ENCODE results near the gene RACGAP1.

The RACGAP1 gene, protein sequence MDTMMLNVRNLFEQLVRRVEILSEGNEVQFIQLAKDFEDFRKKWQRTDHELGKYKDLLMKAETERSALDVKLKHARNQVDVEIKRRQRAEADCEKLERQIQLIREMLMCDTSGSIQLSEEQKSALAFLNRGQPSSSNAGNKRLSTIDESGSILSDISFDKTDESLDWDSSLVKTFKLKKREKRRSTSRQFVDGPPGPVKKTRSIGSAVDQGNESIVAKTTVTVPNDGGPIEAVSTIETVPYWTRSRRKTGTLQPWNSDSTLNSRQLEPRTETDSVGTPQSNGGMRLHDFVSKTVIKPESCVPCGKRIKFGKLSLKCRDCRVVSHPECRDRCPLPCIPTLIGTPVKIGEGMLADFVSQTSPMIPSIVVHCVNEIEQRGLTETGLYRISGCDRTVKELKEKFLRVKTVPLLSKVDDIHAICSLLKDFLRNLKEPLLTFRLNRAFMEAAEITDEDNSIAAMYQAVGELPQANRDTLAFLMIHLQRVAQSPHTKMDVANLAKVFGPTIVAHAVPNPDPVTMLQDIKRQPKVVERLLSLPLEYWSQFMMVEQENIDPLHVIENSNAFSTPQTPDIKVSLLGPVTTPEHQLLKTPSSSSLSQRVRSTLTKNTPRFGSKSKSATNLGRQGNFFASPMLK

GRCh38 chr12:50025187-50026059 lies at the start of gene RACGAP1:
TSS of gene RACGAP1 (minus strand) at chr12:50025494. CDS start at chr12:50016715, 8,779 bp downstream.
- peak within 1 kb of the TSS; percentile 74 to 96 for H3K4me3 ChIP-seq (ENCODE audit: low read depth in 1 of 2, low read length in 2 of 2)
- H3K27me3 ChIP-seq (ENCODE audit: control insufficient read depth in 1 of 2, insufficient read depth in 2 of 2, low read length in 2 of 2): no peaks in the 10 kb centered on the region
- H3K9ac ChIP-seq (ENCODE audit: low read depth in 1 of 2, low read length in 2 of 2): peak within 1 kb of the TSS; percentile 69 to 85
- H3K36me3 ChIP-seq (ENCODE audit: control insufficient read depth in 1 of 2, insufficient read depth in 2 of 2, low read length in 2 of 2): no peaks in the 10 kb centered on the region
- peaks cover 6 to 9% of the 10 kb centered on the region in 2 donors for H3K4me1 ChIP-seq (ENCODE audit: control insufficient read depth in 1 of 2, insufficient read depth in 2 of 2, low read length in 2 of 2)
- no peak within 1 kb of the TSS for H3K27ac ChIP-seq (ENCODE audit: low read depth, low read length)
- H3K9me3 ChIP-seq (ENCODE audit: control insufficient read depth in 1 of 2, low read length in 2 of 2): no peaks in the 10 kb centered on the region

DNA sequence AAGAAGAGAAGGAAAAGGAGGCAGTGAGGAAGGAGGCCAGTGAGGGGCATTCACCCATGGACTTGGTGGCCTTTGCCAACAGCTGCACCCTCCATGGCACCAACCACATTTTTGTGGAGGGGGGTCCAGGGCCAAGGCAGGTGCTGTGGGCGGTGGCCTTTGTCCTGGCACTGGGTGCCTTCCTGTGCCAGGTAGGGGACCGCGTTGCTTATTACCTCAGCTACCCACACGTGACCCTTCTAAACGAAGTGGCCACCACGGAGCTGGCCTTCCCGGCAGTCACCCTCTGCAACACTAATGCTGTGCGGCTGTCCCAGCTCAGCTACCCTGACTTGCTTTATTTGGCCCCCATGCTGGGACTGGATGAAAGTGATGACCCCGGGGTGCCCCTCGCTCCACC lies 48.4 kb upstream of the RACGAP1 start:
- no peak overlapping the region for H3K27ac ChIP-seq (ENCODE audit: low read depth, low read length)
- H3K9me3 ChIP-seq (ENCODE audit: control insufficient read depth in 1 of 2, low read length in 2 of 2): no peaks in the 10 kb centered on the region
- no peaks in the 10 kb centered on the region for H3K36me3 ChIP-seq (ENCODE audit: control insufficient read depth in 1 of 2, insufficient read depth in 2 of 2, low read length in 2 of 2)
- no peak overlapping the region for H3K4me3 ChIP-seq (ENCODE audit: low read depth in 1 of 2, low read length in 2 of 2)
- peaks cover 11% of the 10 kb centered on the region in 2 donors for H3K4me1 ChIP-seq (ENCODE audit: control insufficient read depth in 1 of 2, insufficient read depth in 2 of 2, low read length in 2 of 2)
- no peaks in the 10 kb centered on the region for H3K27me3 ChIP-seq (ENCODE audit: control insufficient read depth in 1 of 2, insufficient read depth in 2 of 2, low read length in 2 of 2)
- H3K9ac ChIP-seq (ENCODE audit: low read depth in 1 of 2, low read length in 2 of 2): no peak overlapping the region

GRCh38 chr12:50073206-50073605 lies 47.9 kb upstream of the RACGAP1 start:
- H3K4me3 ChIP-seq (ENCODE audit: low read depth in 1 of 2, low read length in 2 of 2): no peak overlapping the region
- H3K4me1 ChIP-seq (ENCODE audit: control insufficient read depth in 1 of 2, insufficient read depth in 2 of 2, low read length in 2 of 2): peaks cover 11% of the 10 kb centered on the region in 2 donors
- H3K9ac ChIP-seq (ENCODE audit: low read depth in 1 of 2, low read length in 2 of 2): no peak overlapping the region
- H3K36me3 ChIP-seq (ENCODE audit: control insufficient read depth in 1 of 2, insufficient read depth in 2 of 2, low read length in 2 of 2): no peaks in the 10 kb centered on the region
- no peaks in the 10 kb centered on the region for H3K27me3 ChIP-seq (ENCODE audit: control insufficient read depth in 1 of 2, insufficient read depth in 2 of 2, low read length in 2 of 2)
- H3K9me3 ChIP-seq (ENCODE audit: control insufficient read depth in 1 of 2, low read length in 2 of 2): no peaks in the 10 kb centered on the region
- no peak overlapping the region for H3K27ac ChIP-seq (ENCODE audit: low read depth, low read length)

DNA sequence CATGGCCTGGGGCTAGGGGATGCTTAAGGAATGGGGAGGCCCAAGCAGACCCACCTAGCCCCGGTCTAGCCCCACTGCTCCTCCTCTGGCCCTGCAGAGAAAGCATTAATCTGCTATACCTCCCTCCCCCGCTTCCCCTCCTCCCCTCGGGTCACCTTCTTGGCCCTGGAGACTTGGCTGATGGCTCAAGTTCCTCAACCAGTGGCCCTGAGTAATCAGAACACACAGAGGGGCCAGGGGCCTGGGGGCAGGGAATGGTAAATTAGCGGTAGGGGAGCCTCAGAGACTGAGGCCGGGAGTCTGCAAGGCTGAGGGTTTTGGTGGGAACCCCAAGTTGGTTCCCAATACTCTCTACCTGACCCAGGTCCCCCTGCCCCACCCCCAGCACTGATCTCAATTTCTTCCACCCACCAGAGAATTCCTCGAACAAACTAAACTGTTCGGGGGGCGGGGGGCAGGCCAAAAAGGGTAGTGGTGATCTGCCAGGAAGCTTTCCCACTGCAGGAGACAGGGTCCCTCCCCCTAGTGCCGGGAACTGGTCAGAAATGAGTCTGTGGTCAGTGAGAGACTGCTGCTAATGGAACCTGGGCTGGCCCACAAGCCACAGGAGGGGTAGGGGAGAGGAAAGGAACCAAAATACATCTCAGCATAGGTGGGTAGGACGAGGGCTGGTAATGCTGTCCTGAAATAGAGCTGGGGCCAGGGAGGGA lies 47.1 kb upstream of the RACGAP1 start:
- H3K9ac ChIP-seq (ENCODE audit: low read depth in 1 of 2, low read length in 2 of 2): no peak overlapping the region

GRCh38 chr12:50070314-50071060 lies 45.2 kb upstream of the RACGAP1 start:
- H3K27ac ChIP-seq (ENCODE audit: low read depth, low read length): no peak overlapping the region
- H3K9ac ChIP-seq (ENCODE audit: low read depth in 1 of 2, low read length in 2 of 2): peak overlapping the region in 1 of 2 donors; percentile 36
- peaks cover 7 to 8% of the 10 kb centered on the region in 2 donors for H3K4me1 ChIP-seq (ENCODE audit: control insufficient read depth in 1 of 2, insufficient read depth in 2 of 2, low read length in 2 of 2)
- H3K4me3 ChIP-seq (ENCODE audit: low read depth in 1 of 2, low read length in 2 of 2): peak overlapping the region in 1 of 2 donors; percentile 25
- H3K9me3 ChIP-seq (ENCODE audit: control insufficient read depth in 1 of 2, low read length in 2 of 2): no peaks in the 10 kb centered on the region
- H3K36me3 ChIP-seq (ENCODE audit: control insufficient read depth in 1 of 2, insufficient read depth in 2 of 2, low read length in 2 of 2): no peaks in the 10 kb centered on the region
- H3K27me3 ChIP-seq (ENCODE audit: control insufficient read depth in 1 of 2, insufficient read depth in 2 of 2, low read length in 2 of 2): no peaks in the 10 kb centered on the region

More for the DNA sequence above, 47.1 kb upstream of the RACGAP1 start:
- no peaks in the 10 kb centered on the region for H3K27me3 ChIP-seq (ENCODE audit: control insufficient read depth in 1 of 2, insufficient read depth in 2 of 2, low read length in 2 of 2)
- H3K9me3 ChIP-seq (ENCODE audit: control insufficient read depth in 1 of 2, low read length in 2 of 2): no peaks in the 10 kb centered on the region
- peaks cover 11% of the 10 kb centered on the region in 2 donors for H3K4me1 ChIP-seq (ENCODE audit: control insufficient read depth in 1 of 2, insufficient read depth in 2 of 2, low read length in 2 of 2)
- no peaks in the 10 kb centered on the region for H3K36me3 ChIP-seq (ENCODE audit: control insufficient read depth in 1 of 2, insufficient read depth in 2 of 2, low read length in 2 of 2)
- H3K27ac ChIP-seq (ENCODE audit: low read depth, low read length): no peak overlapping the region
- no peak overlapping the region for H3K4me3 ChIP-seq (ENCODE audit: low read depth in 1 of 2, low read length in 2 of 2)

DNA sequence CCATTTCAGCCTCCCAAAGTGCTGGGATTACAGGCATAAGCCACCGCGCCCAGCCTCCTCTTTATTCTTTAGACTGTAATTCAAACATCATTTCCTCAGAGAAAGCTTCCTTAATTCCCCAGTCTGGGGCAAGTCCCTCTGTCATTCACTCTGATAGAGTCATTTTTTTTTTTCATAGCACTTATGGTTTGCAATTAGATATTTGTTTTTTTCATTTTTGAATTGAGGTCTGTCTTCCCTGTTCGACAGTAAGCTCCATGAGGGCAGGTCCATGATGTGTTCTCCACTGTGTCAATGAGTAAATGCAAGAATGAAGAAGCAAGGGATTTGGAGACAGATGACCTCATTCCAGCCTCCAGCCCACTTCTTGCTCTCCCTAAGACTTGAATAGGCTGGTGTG lies 44.2 kb upstream of the RACGAP1 start:
- H3K36me3 ChIP-seq (ENCODE audit: control insufficient read depth in 1 of 2, insufficient read depth in 2 of 2, low read length in 2 of 2): no peaks in the 10 kb centered on the region
- H3K4me3 ChIP-seq (ENCODE audit: low read depth in 1 of 2, low read length in 2 of 2): no peak overlapping the region
- H3K27me3 ChIP-seq (ENCODE audit: control insufficient read depth in 1 of 2, insufficient read depth in 2 of 2, low read length in 2 of 2): no peaks in the 10 kb centered on the region
- H3K9me3 ChIP-seq (ENCODE audit: control insufficient read depth in 1 of 2, low read length in 2 of 2): no peaks in the 10 kb centered on the region
- H3K4me1 ChIP-seq (ENCODE audit: control insufficient read depth in 1 of 2, insufficient read depth in 2 of 2, low read length in 2 of 2): peaks cover 3 to 5% of the 10 kb centered on the region in 2 donors
- H3K9ac ChIP-seq (ENCODE audit: low read depth in 1 of 2, low read length in 2 of 2): no peak overlapping the region
- H3K27ac ChIP-seq (ENCODE audit: low read depth, low read length): no peak overlapping the region

DNA sequence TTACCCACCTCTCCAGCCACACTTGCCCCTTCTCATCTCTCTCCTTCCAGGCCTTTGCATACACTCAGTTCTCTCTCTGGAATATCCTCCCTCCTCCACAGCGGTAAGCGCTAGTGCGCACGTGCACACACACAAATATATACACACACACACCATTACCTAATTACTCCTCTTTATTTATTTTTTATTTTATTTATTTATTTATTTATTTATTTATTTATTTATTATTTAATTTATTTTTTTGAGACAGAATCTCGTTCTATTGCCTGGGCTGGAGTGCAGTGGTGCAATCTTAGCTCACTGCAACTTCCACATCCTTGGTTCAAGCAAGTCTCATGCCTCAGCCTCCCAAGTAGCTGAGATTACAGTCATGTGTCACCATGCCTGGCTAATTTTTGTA lies 43.8 kb upstream of the RACGAP1 start:
- H3K4me1 ChIP-seq (ENCODE audit: control insufficient read depth in 1 of 2, insufficient read depth in 2 of 2, low read length in 2 of 2): peaks cover 3 to 5% of the 10 kb centered on the region in 2 donors
- H3K4me3 ChIP-seq (ENCODE audit: low read depth in 1 of 2, low read length in 2 of 2): no peak overlapping the region
- H3K27me3 ChIP-seq (ENCODE audit: control insufficient read depth in 1 of 2, insufficient read depth in 2 of 2, low read length in 2 of 2): no peaks in the 10 kb centered on the region
- H3K9me3 ChIP-seq (ENCODE audit: control insufficient read depth in 1 of 2, low read length in 2 of 2): no peaks in the 10 kb centered on the region
- no peaks in the 10 kb centered on the region for H3K36me3 ChIP-seq (ENCODE audit: control insufficient read depth in 1 of 2, insufficient read depth in 2 of 2, low read length in 2 of 2)
- no peak overlapping the region for H3K9ac ChIP-seq (ENCODE audit: low read depth in 1 of 2, low read length in 2 of 2)
- H3K27ac ChIP-seq (ENCODE audit: low read depth, low read length): no peak overlapping the region

DNA sequence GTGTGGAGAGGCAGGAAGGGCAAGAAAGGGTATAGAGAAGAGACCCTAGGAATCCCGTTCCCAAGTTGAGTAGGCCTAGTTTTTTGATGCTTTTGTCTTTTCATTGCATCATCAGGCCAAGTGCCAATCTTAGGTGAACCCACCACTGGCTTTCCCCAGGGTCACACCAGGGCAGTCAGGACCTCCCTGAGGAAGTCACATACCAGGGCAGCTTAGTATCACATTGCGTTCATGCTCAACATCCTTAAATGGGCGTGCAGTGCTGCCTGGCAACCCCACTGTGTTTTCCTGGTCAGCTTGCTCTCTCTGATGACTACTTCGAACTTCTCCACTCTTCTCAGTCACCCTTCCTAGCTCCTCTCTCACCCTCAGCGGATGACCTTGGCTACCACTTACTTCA lies 41.1 kb upstream of the RACGAP1 start:
- H3K9me3 ChIP-seq (ENCODE audit: control insufficient read depth in 1 of 2, low read length in 2 of 2): no peaks in the 10 kb centered on the region
- H3K9ac ChIP-seq (ENCODE audit: low read depth in 1 of 2, low read length in 2 of 2): no peak overlapping the region
- H3K27me3 ChIP-seq (ENCODE audit: control insufficient read depth in 1 of 2, insufficient read depth in 2 of 2, low read length in 2 of 2): no peaks in the 10 kb centered on the region
- peaks cover 5 to 6% of the 10 kb centered on the region in 2 donors for H3K4me1 ChIP-seq (ENCODE audit: control insufficient read depth in 1 of 2, insufficient read depth in 2 of 2, low read length in 2 of 2)
- H3K4me3 ChIP-seq (ENCODE audit: low read depth in 1 of 2, low read length in 2 of 2): no peak overlapping the region
- H3K36me3 ChIP-seq (ENCODE audit: control insufficient read depth in 1 of 2, insufficient read depth in 2 of 2, low read length in 2 of 2): no peaks in the 10 kb centered on the region
- no peak overlapping the region for H3K27ac ChIP-seq (ENCODE audit: low read depth, low read length)

GRCh38 chr12:50065726-50066310 lies 40.5 kb upstream of the RACGAP1 start:
- H3K36me3 ChIP-seq (ENCODE audit: control insufficient read depth in 1 of 2, insufficient read depth in 2 of 2, low read length in 2 of 2): no peaks in the 10 kb centered on the region
- H3K4me3 ChIP-seq (ENCODE audit: low read depth in 1 of 2, low read length in 2 of 2): no peak overlapping the region
- H3K4me1 ChIP-seq (ENCODE audit: control insufficient read depth in 1 of 2, insufficient read depth in 2 of 2, low read length in 2 of 2): peaks cover 9 to 11% of the 10 kb centered on the region in 2 donors
- no peaks in the 10 kb centered on the region for H3K27me3 ChIP-seq (ENCODE audit: control insufficient read depth in 1 of 2, insufficient read depth in 2 of 2, low read length in 2 of 2)
- no peaks in the 10 kb centered on the region for H3K9me3 ChIP-seq (ENCODE audit: control insufficient read depth in 1 of 2, low read length in 2 of 2)
- H3K9ac ChIP-seq (ENCODE audit: low read depth in 1 of 2, low read length in 2 of 2): no peak overlapping the region
- no peak overlapping the region for H3K27ac ChIP-seq (ENCODE audit: low read depth, low read length)

Data from duodenal mucosa (tissue), 2 donors.